ENCODE results near the gene EIF4G2. TPM values are rescaled to one million over a fixed set of nuclear protein-coding genes. Genes with fewer than 3 reads are reported as not detected.

The EIF4G2 gene
- total and polyA plus RNA-seq, 2 of the 8 experiments (the other 6 are each of a cell fraction or from before 2014, with no cell fraction given): 438 to 964 TPM

DNA sequence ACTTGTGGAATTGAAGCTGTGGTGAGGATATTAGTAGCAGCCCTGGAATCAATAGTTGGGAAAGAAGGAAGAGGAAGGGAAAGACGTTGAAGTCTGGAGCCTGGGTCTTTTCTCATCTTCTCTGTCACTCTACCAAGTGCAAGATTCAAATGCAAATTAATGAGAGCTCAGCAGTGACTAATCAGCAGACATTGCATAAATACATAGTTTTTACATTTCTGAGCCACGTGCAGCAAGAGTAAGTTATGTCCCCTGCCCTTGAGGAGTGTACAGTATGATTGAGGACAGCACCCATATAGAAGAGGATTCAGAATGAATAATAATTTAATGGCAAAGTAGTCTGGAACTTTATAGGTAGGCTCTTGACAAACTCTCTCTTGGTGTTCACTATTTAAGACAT lies 33.9 kb downstream of the EIF4G2 start (continued):
- TF ChIP-seq SRF (IDR thresholded peaks at IDR 0.05; ENCODE audit: low read depth, low read length) (no peak), CBX5 (IDR thresholded peaks at IDR 0.05; ENCODE audit: low read depth, low read length) (no peak), SIX5 (IDR thresholded peaks at IDR 0.05; ENCODE audit: low read depth, low read length) (no peak), HDAC6 (IDR thresholded peaks at IDR 0.05; ENCODE audit: low read depth, low read length) (no peak), POLR2A (IDR thresholded peaks at IDR 0.05; ENCODE audit: control extremely low read depth in 1 of 2, low read depth in 2 of 2, low read length in 2 of 2) (no peak), FOSL1 (IDR thresholded peaks at IDR 0.05; ENCODE audit: insufficient read depth, low read depth, low read length) (no peak), CEBPB (IDR thresholded peaks at IDR 0.05; ENCODE audit: low read depth, low read length) (no peak), CBX8 (IDR thresholded peaks at IDR 0.05; ENCODE audit: borderline replicate concordance, low read depth, low read length) (no peak)

All from H1 (cell line).